ENCODE data around the gene LECT2. TPM values are rescaled to one million over a fixed set of nuclear protein-coding genes. Genes with fewer than 3 reads are reported as not detected.

The LECT2 gene
- not detected for total RNA-seq

DNA sequence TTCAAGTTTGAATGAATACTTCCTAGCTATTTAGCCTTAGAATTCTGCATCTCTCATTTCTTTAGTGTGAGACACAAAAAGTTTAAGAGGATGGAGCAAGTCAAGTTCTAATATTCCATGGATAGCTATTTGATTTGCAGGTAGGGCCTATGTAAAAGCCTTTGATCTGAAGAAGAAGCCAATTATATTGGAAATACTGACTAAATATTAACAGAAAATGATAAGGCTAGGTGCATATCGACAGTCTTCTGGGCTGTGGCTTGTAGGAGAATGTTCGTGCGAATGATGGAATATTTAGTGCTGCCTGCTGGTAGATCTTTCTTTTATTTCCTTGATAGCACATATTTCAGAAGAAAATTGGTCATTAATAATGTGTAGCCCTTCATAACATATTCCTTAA lies at the start of gene LECT2:
Gene LECT2 (minus strand): TSS at position 85 of the 400 bp plus-strand sequence. CDS start 150 bp downstream, outside the sequence.

Other genes with a start within 250 kb of the LECT2 start
- gene SLC25A48, start 120.3 kb downstream of the LECT2 start, total RNA-seq, result 3.7 TPM
- gene IL9, start 59.1 kb downstream of the LECT2 start, total RNA-seq, result not detected
- 191 TPM for gene TGFBI, start 74.0 kb upstream of the LECT2 start, total RNA-seq
- 91.3 TPM for gene SMAD5, start 177.9 kb upstream of the LECT2 start, total RNA-seq
- not detected for gene SMIM32, start 238.2 kb upstream of the LECT2 start, total RNA-seq